HTR-8/SVneo (cell line): Measurements from ENCODE around the gene NWD2.
"Not testable (repeated sequence)": the region's sequence is repeated elsewhere in the genome, so short reads cannot be mapped to it uniquely, and the experiment has no call there.

Source experiments
- DNase-seq: peaks from one replicate; pipeline ENCODE4 v3.0.0; 2011; ENCODE audit warnings: low spot score, mixed read lengths; ENCODE audit not compliant: insufficient read length
- FAIRE-seq: peaks from 2 replicates; lab custom pipeline; 2011; peaks lifted over from hg19 to GRCh38; lab: Jason Lieb, UNC

Gene NWD2

GRCh38 chr4:37486166-37486565, 241.6 kb downstream of the NWD2 start:
- DNase-seq (no peak), FAIRE-seq (no peak)

DNA sequence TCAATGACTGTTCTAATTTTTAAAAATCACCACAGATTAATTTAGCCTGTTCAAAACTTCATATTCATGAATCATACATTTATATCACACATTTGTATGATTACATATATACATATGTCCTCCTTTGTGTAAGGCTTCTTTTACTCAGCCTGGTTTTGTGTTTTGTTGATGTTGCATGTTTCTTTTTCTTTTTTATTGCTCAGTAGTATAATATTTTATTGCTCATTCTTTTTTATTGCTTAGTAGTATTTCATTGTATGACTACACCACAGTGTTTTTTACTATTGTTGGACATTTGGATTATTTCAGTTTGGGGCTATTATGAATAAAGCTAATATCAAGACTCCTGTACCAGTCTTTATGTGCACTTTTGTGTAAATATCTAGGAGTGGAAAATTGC, 243.1 kb downstream of the NWD2 start:
- FAIRE-seq, result no peak
- DNase-seq, result no peak

- no peak for FAIRE-seq
- no peak for DNase-seq
These were observed 245.2 kb downstream of the NWD2 start for GRCh38 chr4:37489697-37490096.

DNA sequence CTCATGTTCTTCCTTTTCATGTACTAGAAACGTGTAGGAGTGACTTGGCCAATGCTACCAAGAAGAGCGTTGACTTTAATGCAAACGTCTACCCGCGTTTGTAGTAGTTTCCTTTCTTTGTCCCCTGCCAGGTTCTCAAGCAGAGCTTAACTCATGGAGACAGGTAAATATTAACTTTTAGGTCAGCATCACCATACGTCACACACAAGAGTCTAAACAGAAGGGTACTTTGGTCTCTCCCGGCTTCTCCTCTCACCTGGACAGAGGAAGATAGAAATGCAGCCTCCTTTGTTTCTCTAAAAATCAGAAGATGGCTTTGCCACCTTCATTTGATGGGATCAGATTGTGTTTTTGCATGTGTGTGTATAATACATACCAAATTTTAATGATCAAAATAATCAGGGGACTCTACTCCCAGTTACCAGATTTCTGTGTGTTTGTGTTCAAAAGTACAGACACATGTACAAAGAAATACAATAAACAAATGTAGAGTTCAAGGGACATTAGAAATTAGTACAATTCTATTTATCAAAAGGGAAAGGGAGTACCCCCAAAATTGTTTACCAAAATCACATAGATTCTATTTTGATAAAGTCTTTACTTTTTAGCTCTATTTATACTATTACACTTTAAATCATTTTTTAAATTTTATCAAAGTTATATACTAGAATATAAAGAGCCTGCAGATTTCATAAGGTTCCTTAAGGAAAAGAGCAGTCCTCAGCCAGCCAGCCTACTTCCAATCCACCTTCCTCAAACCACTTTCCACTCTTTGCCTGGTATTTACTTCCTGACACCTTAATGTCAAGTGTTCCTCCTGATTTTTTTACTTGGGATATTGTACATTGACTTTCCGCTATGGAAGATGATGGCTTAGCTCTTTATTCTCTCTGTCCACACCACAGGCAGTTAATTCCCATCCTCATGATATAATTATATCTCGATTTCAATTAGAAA, 246.1 kb downstream of the NWD2 start:
- DNase-seq (no peak), FAIRE-seq (no peak)

GRCh38 chr4:37495353-37495752, 250.8 kb downstream of the NWD2 start:
- not testable (repeated sequence) for FAIRE-seq, DNase-seq
